DMS53 treated with DMSO at 0.1 percent for 48 hours (cell line): ENCODE measurements around the gene ENHO.
"Not testable (repeated sequence)": the region's sequence is repeated elsewhere in the genome, so short reads cannot be mapped to it uniquely, and the experiment has no call there.

Experiments used
- DNase-seq: peaks from one replicate; lab custom pipeline; 2025; ENCODE audit not compliant: unreplicated experiment; lab: John Stamatoyannopoulos, UW

The ENHO gene

DNA sequence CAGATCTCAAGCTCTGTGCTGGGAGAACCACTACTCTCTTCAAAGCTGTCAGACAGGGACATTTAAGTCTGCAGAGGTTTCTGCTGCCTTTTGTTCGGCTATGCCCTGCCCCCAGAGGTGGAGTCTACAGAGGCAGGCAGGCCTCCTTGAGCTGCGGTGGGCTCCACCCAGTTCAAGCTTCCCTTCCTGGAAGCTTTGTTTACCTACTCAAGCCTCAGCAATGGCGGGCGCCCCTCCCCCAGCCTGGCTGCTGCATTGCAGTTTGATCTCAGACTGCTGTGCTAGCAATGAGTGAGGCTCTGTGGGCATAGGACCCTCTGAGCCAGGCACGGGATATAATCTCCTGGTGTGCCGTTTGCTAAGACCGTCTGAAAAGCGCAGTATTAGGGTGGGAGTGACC is 9.3 kb upstream of the ENHO start:
- DNase-seq: not testable (repeated sequence)

DNA sequence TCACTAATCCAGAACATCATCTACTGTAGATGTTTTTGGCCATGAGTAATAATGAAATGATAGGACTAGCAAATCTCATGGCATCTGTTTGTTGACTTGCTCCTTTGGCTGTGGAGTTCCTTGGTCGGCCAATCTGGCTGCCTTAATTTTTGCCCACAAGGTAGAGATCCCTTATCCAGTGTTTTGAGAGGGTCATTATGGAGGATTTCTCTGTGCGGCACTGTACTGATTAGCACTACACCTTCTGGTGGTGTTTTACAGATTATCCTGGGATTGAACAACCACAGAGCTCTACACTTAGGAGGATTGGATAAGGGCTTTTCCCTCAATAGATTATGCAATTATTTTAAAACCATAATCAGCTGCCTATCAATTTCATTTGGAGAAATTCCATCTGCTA is 3.2 kb upstream of the ENHO start:
- DNase-seq: no peak

DNA sequence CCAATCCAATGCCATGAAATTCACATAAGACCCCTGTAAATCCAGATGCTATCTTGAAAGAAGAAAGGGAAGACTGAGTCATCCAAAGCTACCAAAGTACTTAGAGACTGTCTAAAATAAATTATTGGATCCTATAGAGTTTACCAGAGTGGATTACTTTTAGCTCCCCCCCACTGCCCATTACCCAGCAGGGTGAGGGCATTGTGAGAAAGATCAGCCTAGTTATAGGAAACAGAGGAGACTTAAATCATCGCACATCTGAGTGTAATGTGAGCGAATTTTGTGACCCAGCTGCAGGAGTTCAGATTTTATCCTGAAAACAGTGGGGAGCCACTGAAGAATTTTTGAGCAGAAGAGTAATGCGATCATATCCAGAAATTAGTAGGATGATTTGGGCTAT is 1.6 kb upstream of the ENHO start:
- no peak for DNase-seq

DNA sequence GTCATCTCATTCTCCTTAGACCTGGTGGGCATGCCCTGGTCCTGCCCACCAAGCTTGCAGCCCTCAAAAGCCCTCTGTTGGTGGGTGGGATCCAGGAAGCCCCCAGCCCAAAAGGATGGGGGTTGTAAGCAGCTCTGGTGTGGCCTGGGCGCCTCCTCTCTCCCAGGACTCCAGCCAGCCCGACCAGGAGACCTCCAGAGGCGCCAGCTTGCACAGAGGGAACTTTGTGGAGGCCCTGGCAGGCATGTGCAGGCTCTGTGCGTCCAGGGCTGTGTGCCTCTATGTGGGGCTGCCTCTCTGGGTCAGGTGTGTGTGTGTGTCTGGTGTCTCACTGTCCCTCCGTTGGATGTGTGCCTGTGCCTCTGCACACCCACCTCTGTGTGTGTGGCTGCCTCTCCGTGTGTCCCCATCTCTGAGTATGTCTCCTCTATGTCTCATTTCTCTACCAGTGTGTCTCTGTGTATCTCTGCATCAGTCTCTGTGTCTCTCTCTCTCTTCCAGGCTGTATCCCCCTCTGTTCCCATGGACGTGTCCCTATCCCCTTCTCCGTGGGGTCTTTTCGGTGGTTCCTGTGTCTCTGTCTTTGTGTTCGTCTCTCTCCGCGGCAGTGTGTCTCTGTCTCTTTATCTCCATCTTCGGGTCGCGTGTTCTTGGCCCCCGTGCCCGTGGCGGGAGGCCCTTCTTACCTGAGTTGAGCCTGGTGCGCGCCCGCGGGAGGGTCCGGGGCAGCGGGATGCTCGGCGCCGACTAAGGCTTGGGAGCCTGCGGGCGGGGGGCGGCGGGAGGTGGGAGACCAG is 501 bp downstream of the ENHO start:
- no peak for DNase-seq

DNA sequence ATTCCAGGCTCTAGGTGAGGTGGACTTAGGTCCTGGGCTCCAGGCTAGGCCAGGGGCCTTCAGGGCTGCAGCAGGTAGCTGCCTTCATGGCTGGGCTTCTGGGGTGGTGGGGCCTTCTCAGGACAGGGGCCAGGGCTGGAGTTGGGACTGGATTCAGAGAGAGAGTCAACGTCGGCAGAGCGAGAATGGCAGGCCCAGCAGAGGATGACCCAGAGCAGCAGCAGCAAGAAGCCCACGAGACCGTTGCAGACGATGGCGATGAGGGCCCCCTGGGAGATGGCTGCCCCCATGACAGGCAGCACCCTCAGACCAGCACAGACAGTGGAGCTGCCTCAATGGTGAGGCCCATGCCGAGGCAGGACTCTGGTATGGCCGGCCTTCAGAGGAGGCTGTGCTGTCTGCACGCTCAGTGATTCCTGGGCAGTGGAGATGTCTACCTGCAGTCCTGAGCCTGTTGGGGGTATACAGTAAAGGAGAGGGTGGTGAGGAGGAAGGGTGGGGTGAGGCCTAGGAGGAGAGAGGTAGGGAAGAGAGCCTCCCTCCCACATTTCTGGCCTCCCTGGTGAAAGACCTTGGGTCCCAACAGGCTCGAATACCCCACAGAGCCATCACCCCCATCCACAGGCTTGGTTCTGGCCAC is 1.3 kb downstream of the ENHO start:
- no peak for DNase-seq

DNA sequence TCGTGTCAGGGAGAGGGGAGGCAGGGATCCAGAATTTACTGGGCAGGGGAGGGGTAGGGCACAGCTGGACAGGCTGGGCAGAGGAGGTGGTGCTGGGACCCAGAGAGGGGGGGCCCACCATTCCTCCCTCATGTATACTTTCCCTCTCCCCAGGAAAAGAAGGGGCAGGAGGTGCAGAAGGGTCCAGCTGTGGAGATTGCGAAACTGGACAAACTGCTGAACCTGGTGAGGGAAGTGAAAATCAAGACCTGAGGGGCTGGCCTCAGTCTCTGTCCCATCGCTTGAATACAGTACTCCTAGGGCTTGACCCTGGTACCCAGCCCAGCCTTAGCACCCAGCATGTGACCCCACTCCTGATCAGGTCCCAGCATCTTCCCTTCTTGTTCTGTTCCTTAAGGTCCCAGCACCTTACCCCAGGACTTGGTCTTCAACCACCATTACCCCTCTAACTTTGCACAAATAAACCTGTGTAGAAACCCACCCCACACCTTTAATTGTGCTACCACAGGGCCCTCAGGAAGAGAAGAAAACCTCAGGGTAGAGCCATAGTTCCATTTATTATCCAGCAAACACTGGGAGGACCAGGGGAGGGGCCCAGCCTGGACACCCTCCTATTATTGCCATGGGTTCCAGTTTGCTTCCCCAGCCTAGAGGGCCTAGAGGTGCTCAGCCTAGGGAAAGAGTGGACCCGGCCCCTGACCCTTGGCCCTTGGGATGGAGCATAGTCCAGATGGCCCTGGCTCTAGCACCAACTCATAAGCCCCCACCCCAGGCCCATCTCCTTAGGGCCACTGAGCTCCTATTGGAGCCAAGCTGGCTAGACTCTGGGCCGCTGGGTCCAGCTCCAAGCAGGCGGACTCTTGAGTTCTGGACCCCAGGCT is 2.0 kb downstream of the ENHO start:
- DNase-seq: no peak

DNA sequence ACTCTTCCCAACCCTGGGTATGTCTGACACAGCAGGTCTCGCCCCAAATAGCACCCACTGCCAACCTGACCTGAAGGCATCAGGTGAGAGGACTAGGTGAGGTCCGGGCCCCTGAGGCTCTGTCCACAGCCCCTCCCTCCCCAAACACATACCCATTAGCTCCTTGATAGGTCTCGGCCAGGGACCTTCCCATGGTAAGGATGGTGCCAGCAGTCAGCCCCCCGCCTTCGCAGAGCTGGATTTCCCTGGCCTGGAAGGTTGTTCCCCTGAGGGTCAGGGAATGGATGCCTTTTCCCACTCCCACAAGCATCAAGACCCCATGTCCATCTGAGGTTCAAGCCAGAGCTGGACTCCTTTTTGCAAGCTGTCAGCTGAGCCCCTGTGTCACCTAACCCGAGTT is 2.7 kb downstream of the ENHO start:
- DNase-seq: no peak

DNA sequence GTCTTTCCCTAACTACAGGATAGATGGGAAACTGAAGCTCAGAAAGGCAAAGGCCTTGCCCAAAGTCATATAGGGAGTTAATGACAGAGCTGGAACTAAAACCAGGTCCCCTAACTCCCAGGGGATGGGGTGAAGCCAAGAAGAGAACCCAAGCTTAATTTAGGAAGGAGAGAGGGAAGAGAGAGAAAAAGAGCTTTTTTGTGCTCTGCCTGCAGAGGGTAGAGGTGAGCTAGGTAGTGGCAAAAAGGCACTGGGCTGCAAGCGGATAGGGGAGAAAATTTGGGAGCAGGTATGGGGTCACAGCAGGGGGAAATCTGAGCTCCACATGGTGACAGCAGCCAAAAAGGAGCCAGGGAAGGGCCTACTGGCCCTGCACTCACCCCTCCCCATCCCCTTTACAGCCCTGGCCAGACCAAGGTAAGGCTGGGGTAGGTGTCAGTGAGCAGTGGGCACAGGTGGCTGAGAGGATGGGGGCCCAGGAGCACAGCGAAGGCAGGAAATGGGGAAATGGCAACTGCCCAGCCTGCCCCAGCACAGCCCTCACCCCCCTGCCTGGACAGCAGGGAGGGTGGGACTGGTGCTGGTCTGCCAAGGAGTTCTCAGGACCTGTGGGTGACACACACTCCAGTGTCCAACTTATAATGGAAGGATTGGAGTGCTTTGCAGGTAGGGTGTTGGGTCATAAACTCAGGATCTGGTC is 3.3 kb downstream of the ENHO start:
- DNase-seq: no peak

DNA sequence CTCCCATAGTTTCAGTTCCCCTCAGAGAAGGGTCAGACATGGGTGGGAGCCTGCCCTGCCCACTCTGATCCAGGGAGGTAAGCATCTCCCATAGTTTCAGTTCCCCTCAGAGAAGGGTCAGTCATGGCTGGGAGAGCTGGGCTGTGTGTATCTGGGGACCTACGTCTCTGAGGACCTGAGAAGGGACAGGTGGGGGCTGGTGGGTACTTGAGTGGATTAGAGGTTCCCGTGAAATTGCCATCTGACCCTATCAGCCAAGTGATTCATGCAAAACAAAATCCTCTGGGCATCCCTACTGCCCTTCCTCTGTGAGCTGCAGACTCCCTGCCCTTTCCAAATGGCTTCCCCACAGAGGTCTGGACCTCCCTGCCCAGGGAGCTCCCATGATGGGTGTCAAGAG is 3.9 kb downstream of the ENHO start:
- no peak for DNase-seq

DNA sequence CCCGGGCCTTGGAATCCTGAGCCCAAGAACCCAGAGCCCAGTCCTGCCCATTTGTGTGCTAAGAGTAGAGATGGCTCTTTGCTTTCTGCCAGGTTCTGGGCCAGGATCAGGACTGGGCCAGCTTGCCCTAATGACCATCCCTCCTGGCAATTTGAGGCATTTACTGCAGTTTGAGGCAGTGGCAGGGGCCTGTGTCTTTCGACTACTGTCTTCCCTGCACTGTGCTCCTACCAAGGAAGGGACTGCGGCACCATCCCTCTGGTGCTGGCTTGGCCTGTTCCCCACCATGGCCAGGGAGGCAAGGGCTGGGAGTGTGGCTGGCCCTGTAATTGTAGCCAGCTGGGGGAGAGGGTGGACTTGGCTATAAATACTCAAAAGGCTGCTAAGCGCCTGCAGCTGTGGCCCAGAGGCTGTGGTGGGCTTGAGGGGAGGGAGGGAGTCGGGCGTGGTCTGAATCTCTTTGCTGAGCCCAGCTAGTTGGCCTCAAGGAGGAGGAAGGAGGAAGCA is 4.6 kb downstream of the ENHO start:
- DNase-seq: no peak

DNA sequence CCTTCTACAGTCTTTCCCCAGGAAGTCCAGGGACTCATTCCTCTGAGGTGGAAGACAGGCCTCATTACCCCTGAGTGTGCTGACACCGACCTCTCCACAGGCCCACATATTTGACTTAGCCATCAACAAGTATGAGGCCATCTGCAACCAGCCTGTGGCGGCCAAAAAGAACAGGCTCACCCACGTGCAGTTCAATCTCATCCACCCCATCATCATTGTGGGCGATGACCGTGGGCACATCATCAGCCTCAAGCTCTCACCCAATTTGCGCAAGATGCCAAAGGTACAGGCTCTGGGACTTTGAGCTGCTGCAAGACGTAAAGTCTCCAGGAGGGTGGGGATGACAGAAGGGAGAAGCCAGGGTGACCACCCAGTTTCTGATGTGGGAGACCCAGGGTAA is 5.6 kb downstream of the ENHO start:
- DNase-seq: no peak

DNA sequence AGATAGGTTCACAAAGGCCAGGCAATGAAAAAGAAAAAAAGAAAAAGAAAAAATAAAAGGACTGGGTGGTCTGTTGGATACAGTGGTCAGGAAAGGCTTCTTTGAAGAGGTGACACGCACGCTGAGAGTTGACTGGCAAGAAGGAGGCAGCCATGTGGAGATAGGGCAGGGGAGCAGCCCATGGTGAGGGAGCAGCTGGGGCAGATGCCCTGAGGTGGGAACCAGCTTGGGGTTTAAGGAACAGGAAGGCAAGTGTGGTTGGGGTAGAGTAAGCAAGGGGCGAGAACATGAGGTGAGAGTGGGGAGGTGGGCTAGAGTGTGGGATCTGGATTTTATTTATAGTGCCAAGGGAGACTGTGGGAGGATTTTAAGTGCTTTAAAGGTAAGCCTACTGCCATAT is 6.8 kb downstream of the ENHO start:
- DNase-seq: no peak

DNA sequence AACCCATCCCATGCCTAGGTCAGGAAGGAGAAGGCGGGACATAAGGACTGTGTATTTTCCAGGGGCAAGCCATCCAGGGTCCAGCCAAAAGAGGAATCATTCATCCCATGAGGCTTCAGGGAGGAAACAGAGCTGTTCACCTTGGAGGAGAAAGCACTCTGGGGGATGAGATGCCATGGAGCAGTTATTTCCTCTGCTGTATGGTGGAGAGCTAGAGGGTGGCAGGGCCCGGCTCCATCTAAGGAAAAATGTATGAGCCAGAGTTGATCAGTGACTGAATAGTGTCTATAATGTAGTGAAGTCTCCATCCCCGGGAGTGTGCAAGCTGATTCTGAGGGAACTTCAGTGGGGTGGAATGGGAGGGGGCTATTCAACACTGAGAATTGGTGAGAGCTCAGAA is 8.0 kb downstream of the ENHO start:
- no peak for DNase-seq

DNA sequence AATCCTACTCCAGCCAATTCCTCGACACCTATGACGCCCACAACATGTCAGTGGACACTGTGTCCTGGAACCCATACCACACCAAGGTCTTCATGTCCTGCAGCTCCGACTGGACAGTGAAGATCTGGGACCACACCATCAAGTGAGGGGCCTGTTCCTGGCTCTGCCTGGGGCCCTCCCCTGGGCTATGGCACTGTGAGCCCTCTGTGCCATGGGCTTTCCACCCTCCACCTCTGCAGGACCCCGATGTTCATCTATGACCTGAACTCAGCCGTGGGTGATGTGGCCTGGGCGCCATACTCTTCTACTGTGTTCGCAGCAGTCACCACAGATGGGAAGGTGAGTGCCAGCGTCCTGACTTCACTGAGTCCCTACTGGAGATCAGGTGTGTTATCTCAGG is 8.4 kb downstream of the ENHO start:
- no peak for DNase-seq

DNA sequence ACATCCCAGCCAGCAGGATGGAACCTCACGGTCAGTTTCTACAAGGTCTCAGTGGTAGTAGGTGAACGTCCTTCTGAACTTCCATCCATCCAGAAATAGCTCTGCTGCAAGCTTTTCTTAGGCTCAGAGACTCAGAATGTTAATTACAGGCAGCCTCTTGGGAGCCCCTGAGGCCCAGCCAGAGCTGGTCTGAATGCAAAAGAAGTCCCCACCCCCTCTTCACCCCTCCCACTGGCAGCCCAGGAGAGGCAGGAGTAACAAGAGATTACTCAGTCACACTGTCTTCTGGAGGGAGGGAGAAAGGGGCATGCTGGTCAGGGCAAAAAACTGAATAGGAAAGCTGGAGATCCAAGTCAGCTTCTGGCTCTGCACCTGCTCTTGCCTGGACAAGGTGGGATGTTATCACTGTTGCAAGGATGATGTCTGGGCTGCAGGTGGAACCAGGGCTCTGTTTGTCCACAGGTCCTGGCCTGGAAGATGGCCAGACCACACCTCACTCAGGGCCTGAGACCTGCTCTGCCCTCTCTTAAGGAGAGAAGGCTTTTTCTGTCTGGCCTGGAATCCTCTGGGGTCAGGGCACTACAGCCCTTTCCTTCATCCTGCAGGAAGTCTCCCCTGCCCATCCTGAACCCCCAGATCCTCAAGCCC is 9.1 kb downstream of the ENHO start:
- DNase-seq: no peak

DNA sequence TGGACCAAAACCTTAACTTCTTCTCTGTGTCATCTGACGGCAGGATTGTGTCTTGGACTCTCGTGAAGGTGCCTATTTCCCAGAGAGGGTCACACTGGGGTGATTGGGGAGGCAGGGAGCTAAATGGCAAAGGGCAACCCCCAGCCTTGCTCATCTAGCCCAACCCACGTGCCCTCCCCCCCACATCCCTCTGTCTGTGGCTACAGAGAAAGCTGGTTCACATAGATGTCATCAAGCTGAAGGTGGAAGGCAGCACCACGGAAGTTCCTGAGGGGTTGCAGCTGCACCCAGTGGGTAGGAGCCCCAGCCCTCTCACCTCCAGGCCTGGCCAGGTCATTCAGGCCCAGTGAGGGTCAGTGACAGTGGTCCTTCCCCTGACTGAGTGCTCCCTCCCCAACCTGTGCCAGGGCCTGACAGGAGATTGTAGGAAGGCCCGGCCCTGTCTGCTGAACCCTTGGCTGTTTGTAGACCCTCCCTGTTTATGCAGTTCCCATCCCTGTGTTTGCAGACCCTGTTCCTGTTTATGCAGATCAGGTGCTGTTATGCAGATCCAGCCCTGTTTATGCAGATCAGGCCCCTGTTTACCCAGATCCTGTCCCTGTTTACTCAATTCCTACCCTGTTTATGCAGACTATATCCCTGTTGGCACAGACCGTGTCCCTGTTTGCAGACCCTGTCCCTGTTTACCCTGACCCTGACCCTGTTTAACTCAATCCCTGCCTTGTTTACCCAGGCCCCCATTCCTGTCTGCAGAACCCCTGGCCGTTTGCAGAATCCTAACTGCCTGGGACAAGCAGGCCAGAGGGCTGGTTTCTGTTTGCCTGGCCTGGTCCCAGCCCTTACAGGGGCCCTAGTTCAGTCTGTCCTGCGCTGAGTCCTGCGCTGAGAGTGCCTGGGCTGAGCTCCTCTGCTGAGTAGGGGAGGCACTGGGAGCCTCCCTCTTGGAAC is 10.4 kb downstream of the ENHO start:
- no peak for DNase-seq

DNA sequence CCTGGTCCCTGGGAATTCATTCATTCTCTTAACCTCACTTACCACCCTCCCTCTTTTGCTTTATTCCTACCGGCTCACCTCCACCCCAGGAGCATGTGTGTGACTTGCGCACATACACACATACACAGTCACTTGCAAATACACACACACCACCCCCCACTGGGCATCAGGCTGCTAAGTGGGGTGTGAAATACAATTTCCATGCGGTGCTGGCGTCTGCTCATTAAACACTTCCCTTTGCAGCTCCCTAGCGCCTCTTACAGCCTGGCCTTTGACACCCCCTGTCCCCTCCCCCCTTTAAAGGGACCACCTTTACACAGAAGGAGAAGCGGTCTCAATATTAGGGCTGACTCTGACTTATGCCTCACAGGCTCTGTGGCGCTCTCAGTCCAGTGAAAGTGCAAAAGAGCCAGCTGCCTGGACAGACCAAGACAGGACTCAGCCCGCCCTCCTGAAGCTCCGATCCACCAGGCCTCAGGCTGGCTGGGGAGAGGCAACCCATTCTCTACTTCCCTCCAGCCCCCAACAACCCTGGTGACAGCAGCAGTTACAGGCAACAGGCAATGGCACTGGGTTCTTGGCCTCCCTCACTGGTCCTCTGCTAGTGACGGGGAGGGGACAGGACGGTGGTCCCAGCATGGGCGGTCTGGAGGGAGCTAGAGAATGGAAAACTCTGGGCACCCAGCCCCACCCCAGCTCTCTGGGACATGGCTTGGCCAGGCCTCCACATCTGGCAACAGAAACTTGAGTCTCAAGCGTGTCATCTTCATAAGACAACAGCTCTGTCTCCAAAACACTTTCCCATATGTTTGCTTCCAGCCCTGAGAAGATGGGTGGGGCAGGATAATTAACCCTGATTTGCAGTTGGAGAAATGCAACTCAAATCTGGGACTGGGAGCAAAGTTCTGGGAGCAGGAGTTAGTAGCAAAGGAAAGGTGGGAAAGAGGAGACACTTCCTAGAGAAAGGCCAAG is 12.0 kb downstream of the ENHO start:
- no peak for DNase-seq

DNA sequence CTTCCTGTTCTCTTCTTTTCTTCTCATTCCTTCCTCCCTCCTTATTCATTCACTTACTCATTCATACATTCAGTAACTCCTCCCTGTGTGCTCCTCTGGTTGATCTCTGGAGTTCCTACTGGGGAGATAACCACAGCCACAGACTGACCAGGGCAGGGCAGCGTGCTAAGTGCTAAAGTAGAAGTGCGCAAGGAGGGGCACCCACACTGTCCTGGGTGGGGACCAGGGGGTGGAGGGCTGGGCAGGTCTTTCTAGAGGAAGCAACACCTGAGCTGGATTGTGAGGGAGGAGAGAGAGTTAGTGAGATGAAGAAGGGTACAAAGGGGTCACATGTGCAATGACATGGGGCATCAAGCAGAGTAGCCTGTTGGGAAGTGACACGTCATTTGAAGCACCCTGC is 13.8 kb downstream of the ENHO start:
- DNase-seq: no peak
